Measurements from ENCODE around the gene PSMD12. TPM values are rescaled to one million over a fixed set of nuclear protein-coding genes. Genes with fewer than 3 reads are reported as not detected.
A peak's percentile ranks its signal among the peaks of the same experiment; 100 is the strongest.

PSMD12 gene
- total RNA-seq, 2 donors from 2014 or later: 20.0 to 31.1 TPM

GRCh38 chr17:67372751-67373150, 6.4 kb upstream of the PSMD12 start:
- H3K27ac ChIP-seq: no peak overlapping the region
- H3K36me3 ChIP-seq: no peaks in the 10 kb centered on the region
- no peak for TF ChIP-seq CTCF (IDR thresholded peaks at IDR 0.05)
- no peak overlapping the region for H3K4me3 ChIP-seq
- no peaks in the 10 kb centered on the region for H3K9me3 ChIP-seq
- H3K4me1 ChIP-seq: peaks cover 0 to 22% of the 10 kb centered on the region in 2 donors
- no peak for DNase-seq (ENCODE audit: low spot score)
- no peaks in the 10 kb centered on the region for H3K27me3 ChIP-seq

GRCh38 chr17:67369676-67370075, 3.3 kb upstream of the PSMD12 start:
- H3K4me3 ChIP-seq: no peak overlapping the region
- no peaks in the 10 kb centered on the region for H3K27me3 ChIP-seq
- no peaks in the 10 kb centered on the region for H3K9me3 ChIP-seq
- H3K36me3 ChIP-seq: no peaks in the 10 kb centered on the region
- H3K27ac ChIP-seq: no peak overlapping the region
- no peak for DNase-seq (ENCODE audit: low spot score)
- TF ChIP-seq CTCF (IDR thresholded peaks at IDR 0.05): no peak
- H3K4me1 ChIP-seq: peaks cover 0 to 19% of the 10 kb centered on the region in 2 donors

- Histone ChIP-seq H3K36me3 (peaks cover under 1% of the 10 kb centered on the region), H3K4me1 (peaks cover 0 to 44% of the 10 kb centered on the region in 2 donors), H3K27ac (peak overlapping the region; percentile 92 to 93), H3K9me3 (no peaks in the 10 kb centered on the region), H3K27me3 (no peaks in the 10 kb centered on the region), H3K4me3 (peak overlapping the region; percentile 88 to 90)
- no peak for DNase-seq (ENCODE audit: low spot score)
- TF ChIP-seq CTCF (IDR thresholded peaks at IDR 0.05): no peak
These were observed 612 bp downstream of the PSMD12 start for GRCh38 chr17:67365738-67366192.

- peak overlapping the region; percentile 88 to 90 for H3K4me3 ChIP-seq
- no peak for DNase-seq (ENCODE audit: low spot score)
- no peaks in the 10 kb centered on the region for H3K9me3 ChIP-seq
- H3K27ac ChIP-seq: peak overlapping the region; percentile 92 to 93
- no peaks in the 10 kb centered on the region for H3K27me3 ChIP-seq
- H3K4me1 ChIP-seq: peaks cover 0 to 50% of the 10 kb centered on the region in 2 donors
- H3K36me3 ChIP-seq: peaks cover 6% of the 10 kb centered on the region
- TF ChIP-seq CTCF (IDR thresholded peaks at IDR 0.05): no peak
These were observed 1.3 kb downstream of the PSMD12 start for GRCh38 chr17:67364847-67365737.

GRCh38 chr17:67362173-67362572, 4.2 kb downstream of the PSMD12 start:
- H3K9me3 ChIP-seq: no peaks in the 10 kb centered on the region
- peaks cover 11% of the 10 kb centered on the region for H3K36me3 ChIP-seq
- TF ChIP-seq CTCF (IDR thresholded peaks at IDR 0.05): no peak
- H3K27ac ChIP-seq: peak overlapping the region in 1 of 2 donors; percentile 24
- DNase-seq (ENCODE audit: low spot score): no peak
- peaks cover 0 to 67% of the 10 kb centered on the region in 2 donors for H3K4me1 ChIP-seq
- H3K4me3 ChIP-seq: no peak overlapping the region
- no peaks in the 10 kb centered on the region for H3K27me3 ChIP-seq
